H1 (cell line): ENCODE data around the gene TM9SF3. TPM values are rescaled to one million over a fixed set of nuclear protein-coding genes. Genes with fewer than 3 reads are reported as not detected.

Experiments
- CTCF ChIA-PET: fragments of 300-600 bp; sonication (Branson Sonifier 250); formaldehyde crosslinking; loops from one replicate; lab custom pipeline; 2021; ENCODE audit not compliant: partially characterized antibody; lab: Charles Lee
- POLR2A ChIA-PET: fragments of 300-600 bp; sonication (Branson Sonifier 250); formaldehyde crosslinking; loops from one replicate; lab custom pipeline; 2021; ENCODE audit warnings: inconsistent platforms; ENCODE audit not compliant: partially characterized antibody; lab: Charles Lee
- DNase-seq, 2 experiments: peaks; one replicate each; pipeline versions ENCODE4 v3.0.0 to v3.0.0-alpha.2; 2010 to 2022; ENCODE audit warnings: low spot score in 2 of 2, low read depth in 1 of 2, mixed read lengths in 1 of 2
- FAIRE-seq: peaks from 2 replicates; lab custom pipeline; 2011; peaks lifted over from hg19 to GRCh38; lab: Jason Lieb, UNC
- H2AFZ ChIP-seq: 2 replicates; pipeline ENCODE4 v1.8.1; 2012; ENCODE audit warnings: low read length, inconsistent platforms
- H2AK5ac ChIP-seq: 2 replicates; pipeline ENCODE4 v1.6.1; 2013; ENCODE audit warnings: low read depth, low read length
- H2BK120ac ChIP-seq: replicated peaks from 2 replicates; pipeline ENCODE3; 2013; ENCODE audit warnings: low read depth, low read length, inconsistent platforms
- H2BK12ac ChIP-seq: 2 replicates; pipeline ENCODE4 v1.6.1; 2013; ENCODE audit warnings: low read depth, low read length
- H2BK15ac ChIP-seq: 2 replicates; pipeline ENCODE4 v1.6.1; 2013; ENCODE audit warnings: low read length
- H2BK20ac ChIP-seq: 2 replicates; pipeline ENCODE4 v1.6.1; 2013; ENCODE audit warnings: low read length
- H2BK5ac ChIP-seq: 2 replicates; pipeline ENCODE4 v1.6.1; 2013; ENCODE audit warnings: low read depth, low read length
- H3K14ac ChIP-seq: 2 replicates; pipeline ENCODE4 v1.6.1; 2013; ENCODE audit warnings: inconsistent platforms; ENCODE audit not compliant: insufficient read length
- H3K18ac ChIP-seq: 2 replicates; pipeline ENCODE4 v1.6.1; 2013; ENCODE audit warnings: low read length; ENCODE audit errors: extremely low read depth
- H3K23ac ChIP-seq: 2 replicates; pipeline ENCODE4 v1.6.1; 2013; ENCODE audit warnings: inconsistent platforms; ENCODE audit not compliant: insufficient read length
- H3K23me2 ChIP-seq: 2 replicates; pipeline ENCODE4 v1.6.1; 2013; ENCODE audit warnings: low read depth, low read length
- H3K27ac ChIP-seq: 2 replicates; pipeline ENCODE4 v1.6.1; 2011; ENCODE audit warnings: low read depth, low read length, inconsistent platforms
- H3K27me3 ChIP-seq, 4 experiments: replicated peaks in 1 of 4; 1 replicate in 1 of 4; 2 replicates in 3 of 4; pipeline versions ENCODE4 v1.6.1 to v1.8.1; 2011 to 2013; ENCODE audit warnings: low read length in 3 of 4, mild to moderate bottlenecking in 3 of 4, inconsistent platforms in 2 of 4, mixed read lengths in 2 of 4, moderate library complexity in 1 of 4; ENCODE audit not compliant: control insufficient read depth in 3 of 4, insufficient read depth in 3 of 4; ENCODE audit errors: extremely low read depth in 1 of 4
- H3K36me3 ChIP-seq, 4 experiments: 2 replicates each; pipeline versions ENCODE4 v1.6.1 to v1.8.1; 2011 to 2013; ENCODE audit warnings: mild to moderate bottlenecking in 4 of 4, low read length in 3 of 4, moderate library complexity in 2 of 4, control low read depth in 1 of 4, inconsistent platforms in 1 of 4; ENCODE audit not compliant: insufficient read depth in 4 of 4, control insufficient read depth in 2 of 4
- H3K4ac ChIP-seq: replicated peaks from 2 replicates; pipeline ENCODE3; 2013; ENCODE audit warnings: low read length, low read depth, mixed read lengths, inconsistent platforms; ENCODE audit not compliant: insufficient read length
- H3K4me1 ChIP-seq, 4 experiments: replicated peaks in 1 of 4; 1 replicate in 1 of 4; 2 replicates in 3 of 4; pipeline versions ENCODE4 v1.6.1 to v1.8.1; 2011 to 2013; ENCODE audit warnings: low read length in 3 of 4, inconsistent platforms in 2 of 4, mixed read lengths in 1 of 4; ENCODE audit not compliant: insufficient read depth in 4 of 4, control insufficient read depth in 3 of 4
- H3K4me2 ChIP-seq, 2 experiments: 2 replicates each; pipeline versions ENCODE4 v1.6.1 to v1.8.1; 2011 to 2013; ENCODE audit warnings: low read depth in 2 of 2, low read length in 2 of 2, control low read depth in 1 of 2, inconsistent platforms in 1 of 2, mild to moderate bottlenecking in 1 of 2; ENCODE audit not compliant: insufficient read depth in 1 of 2
- H3K4me3 ChIP-seq, 4 experiments: fragments of 200-600, 300-600 bp in 1 of 4; sonication (generic), shearing (Covaris generic), sonication (Bioruptor Twin) in 1 of 4; 2 replicates each; pipeline versions ENCODE4 v1.5.1 to v1.8.1; 2011 to 2016; ENCODE audit warnings: low read length in 4 of 4, low read depth in 3 of 4, control low read depth in 2 of 4, inconsistent platforms in 2 of 4, mild to moderate bottlenecking in 2 of 4, mixed read lengths in 1 of 4, moderate library complexity in 1 of 4; ENCODE audit not compliant: insufficient read depth in 2 of 4; ENCODE audit errors: extremely low read depth in 1 of 4
- H3K56ac ChIP-seq: replicated peaks from 2 replicates; pipeline ENCODE3; 2013; ENCODE audit warnings: low read depth, mild to moderate bottlenecking, mixed read lengths, low read length, inconsistent platforms; ENCODE audit not compliant: insufficient read length
- H3K79me1 ChIP-seq: 2 replicates; pipeline ENCODE4 v1.6.1; 2013; ENCODE audit warnings: low read depth, low read length, control low read depth
- H3K79me2 ChIP-seq, 2 experiments: 2 replicates each; pipeline versions ENCODE4 v1.6.1 to v1.8.1; 2012 to 2013; ENCODE audit warnings: low read length in 2 of 2, mild to moderate bottlenecking in 2 of 2, inconsistent platforms in 1 of 2; ENCODE audit not compliant: insufficient read depth in 2 of 2, control insufficient read depth in 1 of 2
- H3K9ac ChIP-seq, 4 experiments: replicated peaks in 1 of 4; 1 replicate in 1 of 4; 2 replicates in 3 of 4; pipeline versions ENCODE4 v1.6.1 to v1.8.1; 2011 to 2013; ENCODE audit warnings: low read depth in 3 of 4, low read length in 3 of 4, control low read depth in 2 of 4, mild to moderate bottlenecking in 2 of 4, moderate library complexity in 2 of 4, inconsistent platforms in 1 of 4; ENCODE audit errors: extremely low read depth in 1 of 4
- H3K9me3 ChIP-seq, 2 experiments: 2 replicates each; pipeline versions ENCODE4 v1.6.1 to v1.8.1; 2012 to 2013; ENCODE audit warnings: mild to moderate bottlenecking in 2 of 2, moderate library complexity in 2 of 2, control low read depth in 1 of 2, inconsistent platforms in 1 of 2, low read depth in 1 of 2, low read length in 1 of 2, mixed read lengths in 1 of 2; ENCODE audit not compliant: insufficient read depth in 2 of 2
- H4K20me1 ChIP-seq, 2 experiments: replicated peaks in 1 of 2; 2 replicates each; pipeline versions ENCODE3 to v1.8.1; 2011 to 2013; ENCODE audit warnings: inconsistent platforms in 2 of 2, low read length in 2 of 2, mild to moderate bottlenecking in 1 of 2; ENCODE audit not compliant: insufficient read depth in 2 of 2, control insufficient read depth in 1 of 2
- H4K5ac ChIP-seq: 2 replicates; pipeline ENCODE4 v1.6.1; 2013; ENCODE audit warnings: low read length, low read depth, mixed read lengths, inconsistent platforms; ENCODE audit not compliant: insufficient read length
- H4K8ac ChIP-seq: 2 replicates; pipeline ENCODE4 v1.8.0; 2013; ENCODE audit warnings: mild to moderate bottlenecking, moderate library complexity, low read length, inconsistent platforms; ENCODE audit not compliant: insufficient read depth; ENCODE audit errors: extremely low read depth
- H4K91ac ChIP-seq: replicated peaks from 2 replicates; pipeline ENCODE3; 2013; ENCODE audit warnings: low read length, mixed read lengths, inconsistent platforms; ENCODE audit not compliant: insufficient read length
- BCL11A ChIP-seq, 2 experiments: IDR thresholded peaks; one replicate each; pipeline ENCODE4 v1.6.1; 2011; ENCODE audit warnings: low read depth in 2 of 2, low read length in 2 of 2, mild to moderate bottlenecking in 2 of 2
- BRCA1 ChIP-seq: IDR thresholded peaks from 2 replicates; pipeline ENCODE4 v1.6.1; 2012; ENCODE audit warnings: low read depth, low read length, improper control_type of control experiment
- CEBPB ChIP-seq: IDR thresholded peaks from 2 replicates; pipeline ENCODE4 v1.6.1; 2012; ENCODE audit warnings: low read depth, low read length
- CHD2 ChIP-seq: IDR thresholded peaks from 2 replicates; pipeline ENCODE4 v1.6.1; 2012; ENCODE audit warnings: low read length, improper control_type of control experiment
- FOSL1 ChIP-seq: IDR thresholded peaks from 2 replicates; pipeline ENCODE4 v1.6.1; 2011; ENCODE audit warnings: mild to moderate bottlenecking, low read depth, low read length, moderate library complexity; ENCODE audit not compliant: insufficient read depth
- POLR2AphosphoS5 ChIP-seq: IDR thresholded peaks from 2 replicates; pipeline ENCODE4 v1.6.1; 2011; ENCODE audit warnings: low read depth, low read length
- RXRA ChIP-seq: IDR thresholded peaks from 2 replicates; pipeline ENCODE4 v1.6.1; 2011; ENCODE audit warnings: low read depth, mild to moderate bottlenecking, low read length, moderate library complexity; ENCODE audit not compliant: insufficient read depth
- SIN3A ChIP-seq, 2 experiments: IDR thresholded peaks in 1 of 2; conservative IDR thresholded peaks in 1 of 2; 2 replicates each; pipeline ENCODE4 v1.6.1; 2011 to 2012; ENCODE audit warnings: low read length in 2 of 2, improper control_type of control experiment in 1 of 2, low read depth in 1 of 2, mild to moderate bottlenecking in 1 of 2
- SIRT6 ChIP-seq: IDR thresholded peaks from one replicate; pipeline ENCODE4 v1.7.1; 2012; ENCODE audit warnings: low read length, inconsistent platforms
- TAF7 ChIP-seq: optimal IDR thresholded peaks from 2 replicates; pipeline ENCODE3; 2011; ENCODE audit warnings: low read depth, mild to moderate bottlenecking, inconsistent platforms, low read length, moderate library complexity, borderline replicate concordance
- TBP ChIP-seq: IDR thresholded peaks from 2 replicates; pipeline ENCODE4 v1.6.1; 2011; ENCODE audit warnings: low read depth, low read length, improper control_type of control experiment
- WGBS, 2 experiments: shearing (Covaris generic) in 1 of 2; methylation state at CpG; one replicate each; pipeline versions ENCODE4 v1.1.6 to v1.1.7; 2013 to 2015; ENCODE audit warnings: low lambda C conversion rate in 2 of 2, mixed read lengths in 2 of 2, inconsistent platforms in 1 of 2, low coverage in 1 of 2, missing lambda C conversion rate in 1 of 2; ENCODE audit not compliant: insufficient replicate concordance in 2 of 2, insufficient coverage in 1 of 2, insufficient read length in 1 of 2; ENCODE audit errors: extremely low coverage in 1 of 2, missing lambda C conversion rate in 1 of 2; 5-methylcytosine and 5-hydroxymethylcytosine counted together
- polyA plus RNA-seq, 7 experiments: library from polyadenylated mRNA; depleted of rRNA in 3 of 7; stranded (reverse) in 5 of 7; unstranded in 2 of 7; fragments of >200 nt in 5 of 7; fragments of 200-250 nt in 2 of 7; gene quantifications; 1 replicate in 5 of 7; 2 replicates in 1 of 7; 4 replicates in 1 of 7; pipeline versions ENCODE4 v1.2.1 to v1.2.3, GENCODE V29; 2011 to 2013; ENCODE audit warnings: missing spikeins in 2 of 7, mixed read lengths in 2 of 7
- total RNA-seq: library from RNA; stranded (reverse); fragmentation: NEBNext Ultra II Directional; extraction: Animal tissue kit (Norgen Biotek cat#: 25700); gene quantifications from 2 replicates; pipeline ENCODE4 v1.2.1, GENCODE V29; 2021
- TF ChIP-seq, protein P1 (sequence below), 3 experiments: IDR thresholded peaks; 1 replicate in 2 of 3; 2 replicates in 1 of 3; pipeline versions ENCODE4 v1.5.1 to v1.6.1; 2011; ENCODE audit warnings: low read length in 3 of 3, mild to moderate bottlenecking in 3 of 3, inconsistent platforms in 2 of 3, low read depth in 1 of 3, moderate library complexity in 1 of 3; ENCODE audit not compliant: insufficient read depth in 1 of 3; ENCODE audit errors: control extremely low read depth in 1 of 3

TM9SF3 gene
- total and polyA plus RNA-seq, 2 of the 8 experiments (the other 6 are each of a cell fraction or from before 2014, with no cell fraction given) = 123 to 127 TPM

DNA sequence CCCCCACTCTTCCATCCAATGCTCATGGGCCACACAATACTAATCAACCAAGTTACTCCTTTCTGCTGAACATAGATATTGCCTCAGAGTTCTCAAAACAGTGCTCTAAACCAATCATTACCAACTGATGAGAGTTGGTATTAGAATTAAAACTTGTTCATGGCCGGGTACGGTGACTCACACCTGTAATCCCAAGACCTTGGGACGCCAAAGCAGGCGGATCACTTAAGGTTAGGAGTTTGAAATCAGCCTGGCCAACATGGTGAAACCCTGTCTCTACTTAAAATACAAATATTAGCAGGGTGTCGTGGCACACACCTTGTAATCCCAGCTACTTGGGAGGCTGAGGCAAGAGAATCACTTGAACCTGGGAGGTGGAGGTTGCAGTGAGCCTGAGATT, 8.2 kb downstream of the TM9SF3 start:
- no peak overlapping the region for H3K27ac ChIP-seq
- H4K20me1 ChIP-seq = peaks cover 12 to 17% of the 10 kb centered on the region in 2 experiments
- TF ChIP-seq TBP = no peak
- TF ChIP-seq SIN3A (conservative IDR thresholded peaks at IDR 0.05 in 1 of 2, IDR thresholded peaks at IDR 0.05 in 1 of 2; ENCODE audit: low read depth in 1 of 2, low read length in 2 of 2) = no peak
- TF ChIP-seq CEBPB = no peak
- no peak for TF ChIP-seq POLR2AphosphoS5
- no peak for TF ChIP-seq BRCA1
- TF ChIP-seq SIRT6 = no peak
- no peak for TF ChIP-seq FOSL1
- TF ChIP-seq BCL11A (IDR thresholded peaks at IDR 0.05; ENCODE audit: low read depth in 2 of 2, low read length in 2 of 2) = no peak
- TF ChIP-seq RXRA = no peak
- TF ChIP-seq CHD2 = no peak
- no peak for TF ChIP-seq TAF7
- TF ChIP-seq, protein P1, sequence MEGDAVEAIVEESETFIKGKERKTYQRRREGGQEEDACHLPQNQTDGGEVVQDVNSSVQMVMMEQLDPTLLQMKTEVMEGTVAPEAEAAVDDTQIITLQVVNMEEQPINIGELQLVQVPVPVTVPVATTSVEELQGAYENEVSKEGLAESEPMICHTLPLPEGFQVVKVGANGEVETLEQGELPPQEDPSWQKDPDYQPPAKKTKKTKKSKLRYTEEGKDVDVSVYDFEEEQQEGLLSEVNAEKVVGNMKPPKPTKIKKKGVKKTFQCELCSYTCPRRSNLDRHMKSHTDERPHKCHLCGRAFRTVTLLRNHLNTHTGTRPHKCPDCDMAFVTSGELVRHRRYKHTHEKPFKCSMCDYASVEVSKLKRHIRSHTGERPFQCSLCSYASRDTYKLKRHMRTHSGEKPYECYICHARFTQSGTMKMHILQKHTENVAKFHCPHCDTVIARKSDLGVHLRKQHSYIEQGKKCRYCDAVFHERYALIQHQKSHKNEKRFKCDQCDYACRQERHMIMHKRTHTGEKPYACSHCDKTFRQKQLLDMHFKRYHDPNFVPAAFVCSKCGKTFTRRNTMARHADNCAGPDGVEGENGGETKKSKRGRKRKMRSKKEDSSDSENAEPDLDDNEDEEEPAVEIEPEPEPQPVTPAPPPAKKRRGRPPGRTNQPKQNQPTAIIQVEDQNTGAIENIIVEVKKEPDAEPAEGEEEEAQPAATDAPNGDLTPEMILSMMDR (IDR thresholded peaks at IDR 0.05; ENCODE audit: control extremely low read depth in 1 of 3, insufficient read depth in 1 of 3, low read depth in 1 of 3, low read length in 3 of 3) = no peak

More for the DNA sequence above, 8.2 kb downstream of the TM9SF3 start:
- H2BK5ac ChIP-seq = no peak overlapping the region
- H2BK15ac ChIP-seq = no peak overlapping the region
- ChIA-PET POLR2A (no interaction called here), CTCF (no interaction called here)
- no peak overlapping the region for H3K9ac ChIP-seq
- no peak overlapping the region for H2BK12ac ChIP-seq
- no peak for DNase-seq
- H3K4me1 ChIP-seq = peaks cover 0 to 6% (median 2%) of the 10 kb centered on the region in 4 experiments; a peak in 1 of 7 replicates
- H3K9me3 ChIP-seq = no peaks in the 10 kb centered on the region
- H3K23me2 ChIP-seq = no peaks in the 10 kb centered on the region
- no peak for FAIRE-seq
- H3K4me2 ChIP-seq = no peak overlapping the region
- no peak overlapping the region for H3K4me3 ChIP-seq
- no peak overlapping the region for H3K56ac ChIP-seq
- H4K8ac ChIP-seq = no peak overlapping the region
- peaks cover 3 to 16% (median 6%) of the 10 kb centered on the region in 4 experiments; a peak in 4 of 8 replicates for H3K36me3 ChIP-seq
- H3K18ac ChIP-seq = no peak overlapping the region
- H2AK5ac ChIP-seq = no peak overlapping the region
- peaks cover 0 to 96% of the 10 kb centered on the region in 2 experiments; a peak in 3 of 4 replicates for H3K79me2 ChIP-seq
- H2AFZ ChIP-seq = no peak overlapping the region
- H2BK120ac ChIP-seq = no peak overlapping the region
- no peak overlapping the region for H4K91ac ChIP-seq
- H3K14ac ChIP-seq = no peak overlapping the region
- no peaks in the 10 kb centered on the region for H3K27me3 ChIP-seq
- H3K79me1 ChIP-seq = no peaks in the 10 kb centered on the region
- no peak overlapping the region for H3K23ac ChIP-seq
- H4K5ac ChIP-seq = no peak overlapping the region
- no peak overlapping the region for H3K4ac ChIP-seq
- 88% methylated on average over 5 of the region's 5 CpGs; no CpG with 5 or more reads in 1 of the 2 experiments for WGBS, 2 experiments
- no peak overlapping the region for H2BK20ac ChIP-seq
